ENCODE results near the gene HLF. TPM values are rescaled to one million over a fixed set of nuclear protein-coding genes. Genes with fewer than 3 reads are reported as not detected.

HLF gene
- polyA plus RNA-seq, 1 experiment: not detected

GRCh38 chr17:55278173-55278961 lies 13.6 kb downstream of the HLF start:
- no peak overlapping the region for H3K27ac ChIP-seq (ENCODE audit: low read depth, low read length)
- no peaks in the 10 kb centered on the region for H3K9me3 ChIP-seq (ENCODE audit: control insufficient read depth, insufficient read depth, low read length)
- DNase-seq (ENCODE audit: low read depth, low spot score): no peak
- no peaks in the 10 kb centered on the region for H3K27me3 ChIP-seq (ENCODE audit: control insufficient read depth, insufficient read depth, low read length)
- CTCF ChIA-PET: no interaction called here
- H3K4me3 ChIP-seq (ENCODE audit: low read depth, low read length): no peak overlapping the region
- no peak for TF ChIP-seq CTCF (IDR thresholded peaks at IDR 0.05; ENCODE audit: low read depth, low read length)
- POLR2A ChIA-PET: no interaction called here

- ChIA-PET POLR2A (no interaction called here), CTCF (no interaction called here)
- TF ChIP-seq CTCF (IDR thresholded peaks at IDR 0.05; ENCODE audit: low read depth, low read length): no peak
- Histone ChIP-seq H3K27ac (ENCODE audit: low read depth, low read length) (no peak overlapping the region), H3K27me3 (ENCODE audit: control insufficient read depth, insufficient read depth, low read length) (no peaks in the 10 kb centered on the region), H3K9me3 (ENCODE audit: control insufficient read depth, insufficient read depth, low read length) (no peaks in the 10 kb centered on the region), H3K4me3 (ENCODE audit: low read depth, low read length) (no peak overlapping the region)
- DNase-seq (ENCODE audit: low read depth, low spot score): no peak
These were observed 14.4 kb downstream of the HLF start for GRCh38 chr17:55279203-55279602.

GRCh38 chr17:55279788-55280187 lies 15.0 kb downstream of the HLF start:
- no peak for TF ChIP-seq CTCF (IDR thresholded peaks at IDR 0.05; ENCODE audit: low read depth, low read length)
- ChIA-PET CTCF (no interaction called here), POLR2A (no interaction called here)
- Histone ChIP-seq H3K9me3 (ENCODE audit: control insufficient read depth, insufficient read depth, low read length) (no peaks in the 10 kb centered on the region), H3K4me3 (ENCODE audit: low read depth, low read length) (no peak overlapping the region), H3K27ac (ENCODE audit: low read depth, low read length) (no peak overlapping the region), H3K27me3 (ENCODE audit: control insufficient read depth, insufficient read depth, low read length) (no peaks in the 10 kb centered on the region)
- DNase-seq (ENCODE audit: low read depth, low spot score): no peak

GRCh38 chr17:55280212-55280611 lies 15.5 kb downstream of the HLF start:
- POLR2A ChIA-PET: no interaction called here
- Histone ChIP-seq H3K4me3 (ENCODE audit: low read depth, low read length) (no peak overlapping the region), H3K9me3 (ENCODE audit: control insufficient read depth, insufficient read depth, low read length) (no peaks in the 10 kb centered on the region), H3K27me3 (ENCODE audit: control insufficient read depth, insufficient read depth, low read length) (no peaks in the 10 kb centered on the region), H3K27ac (ENCODE audit: low read depth, low read length) (no peak overlapping the region)
- no peak for DNase-seq (ENCODE audit: low read depth, low spot score)
- no peak for TF ChIP-seq CTCF (IDR thresholded peaks at IDR 0.05; ENCODE audit: low read depth, low read length)
- CTCF ChIA-PET: no interaction called here

GRCh38 chr17:55281649-55282378 lies 17.1 kb downstream of the HLF start:
- H3K27me3 ChIP-seq (ENCODE audit: control insufficient read depth, insufficient read depth, low read length): no peaks in the 10 kb centered on the region
- DNase-seq (ENCODE audit: low read depth, low spot score): no peak
- no peak overlapping the region for H3K27ac ChIP-seq (ENCODE audit: low read depth, low read length)
- TF ChIP-seq CTCF (IDR thresholded peaks at IDR 0.05; ENCODE audit: low read depth, low read length): no peak
- ChIA-PET POLR2A (no interaction called here), CTCF (interaction anchor here (1.5 kb wide), 1 partner anchor 288 kb away, joined by 3 read pairs; no protein-coding TSS in a partner anchor)
- H3K4me3 ChIP-seq (ENCODE audit: low read depth, low read length): no peak overlapping the region
- no peaks in the 10 kb centered on the region for H3K9me3 ChIP-seq (ENCODE audit: control insufficient read depth, insufficient read depth, low read length)

Data from AG04450 (cell line).